Measurements from ENCODE around the gene LRRK1.

LRRK1 gene

DNA sequence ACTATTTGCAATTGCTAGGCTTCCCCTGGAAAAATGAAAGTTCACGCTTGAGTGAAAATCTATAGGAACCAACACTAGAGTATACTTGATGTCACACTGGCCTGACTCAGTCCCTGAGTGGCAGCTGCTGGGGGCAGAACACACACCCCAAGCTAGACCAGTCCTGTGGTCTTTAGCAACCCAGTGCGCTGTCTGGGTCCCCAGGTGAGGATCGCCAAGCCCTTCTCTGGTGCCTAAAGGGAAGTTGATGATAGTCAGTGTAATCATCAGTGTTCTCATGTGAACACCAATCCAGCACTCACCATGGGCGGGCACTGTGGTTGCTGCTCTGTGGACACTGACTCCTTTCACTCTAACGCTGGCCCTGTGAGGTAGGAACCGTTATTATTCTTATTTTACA is 28.3 kb upstream of the LRRK1 start:
- no peak for DNase-seq (ENCODE audit: low spot score)

DNA sequence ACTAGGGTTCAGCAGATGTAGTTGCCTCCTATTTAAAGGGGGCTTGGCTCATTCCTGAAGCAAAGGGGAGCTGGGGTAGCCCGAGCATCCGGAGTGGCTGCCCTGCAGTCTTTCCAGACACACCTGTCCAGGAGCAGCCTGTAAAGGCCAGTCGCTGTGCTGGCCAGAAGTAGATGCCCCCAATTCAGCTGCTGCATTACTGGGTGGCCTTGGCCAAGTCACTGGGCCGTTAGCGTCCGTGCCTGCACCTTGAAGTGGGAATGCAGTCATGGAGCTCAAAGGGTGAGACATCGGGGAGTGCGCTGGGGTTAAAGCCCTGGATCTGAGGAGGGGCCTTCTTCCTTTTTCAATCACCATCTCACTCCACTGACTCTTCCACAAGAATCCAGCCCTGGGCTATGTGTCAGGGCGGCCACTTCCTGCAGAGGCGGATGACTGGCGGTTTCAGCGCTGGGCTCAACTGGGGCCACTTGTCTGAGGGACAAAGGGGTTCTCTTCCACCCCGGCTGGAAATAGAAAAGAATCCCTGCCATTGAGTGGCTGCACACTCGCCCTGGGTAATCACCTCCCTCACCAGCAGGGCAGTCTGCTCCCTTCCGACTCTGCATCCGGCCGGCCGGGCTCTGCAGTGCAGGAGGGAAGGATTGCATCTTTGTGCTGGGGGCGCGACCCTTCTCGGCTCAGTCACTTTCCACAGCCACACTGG is 27.7 kb upstream of the LRRK1 start:
- no peak for DNase-seq (ENCODE audit: low spot score)

DNA sequence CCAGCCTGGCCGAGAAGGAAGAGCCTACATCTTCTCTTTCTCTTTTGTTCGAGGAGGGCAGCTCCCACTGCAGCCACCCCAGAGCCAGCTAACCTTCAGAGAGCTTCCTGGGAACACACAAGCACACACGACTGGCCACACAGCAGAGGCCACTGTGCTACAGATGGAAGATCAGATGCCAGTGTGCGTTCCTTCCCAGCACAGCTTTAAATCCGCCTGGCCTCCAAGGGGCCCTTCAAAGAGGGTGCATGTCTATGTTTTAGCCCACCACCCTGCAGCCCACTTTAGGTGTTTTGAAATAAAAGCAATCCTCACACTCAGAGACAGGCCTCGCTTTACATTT is 27.2 kb upstream of the LRRK1 start:
- DNase-seq (ENCODE audit: low spot score), result no peak

DNA sequence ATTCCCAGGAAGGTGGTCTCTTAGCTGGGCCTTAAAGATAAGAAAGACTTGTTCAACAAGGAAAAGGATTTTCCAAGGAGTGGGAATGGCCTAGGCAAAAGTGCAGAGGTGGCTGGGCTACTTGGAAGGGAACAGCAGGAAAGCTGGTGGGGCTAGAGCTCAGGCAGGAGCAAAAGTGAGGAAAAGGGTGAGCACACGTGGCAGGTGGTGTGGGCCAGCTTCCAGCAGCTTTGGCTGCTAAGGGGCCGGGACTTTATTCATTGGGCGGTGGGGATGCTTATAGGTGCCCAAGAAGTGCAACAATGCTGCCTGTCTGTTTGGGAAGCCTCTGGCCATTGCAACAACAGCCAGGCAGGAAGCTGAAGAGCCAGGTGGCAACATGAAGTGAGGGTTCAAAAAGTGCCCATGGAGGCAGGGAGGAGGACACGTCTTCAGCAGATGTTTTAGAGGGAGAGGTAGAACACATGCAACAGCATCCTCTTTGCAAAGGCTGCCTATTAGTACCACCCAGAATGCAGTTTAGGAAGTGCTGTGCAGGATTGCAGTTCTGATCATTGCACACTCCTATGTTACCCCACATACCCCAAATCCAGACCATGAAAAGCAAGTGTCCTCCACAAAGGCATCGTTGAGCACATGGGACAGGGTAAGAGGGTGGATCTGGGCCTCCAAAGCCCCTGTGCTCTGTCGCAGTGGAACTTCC is 25.7 kb upstream of the LRRK1 start:
- DNase-seq (ENCODE audit: low spot score), result no peak

DNA sequence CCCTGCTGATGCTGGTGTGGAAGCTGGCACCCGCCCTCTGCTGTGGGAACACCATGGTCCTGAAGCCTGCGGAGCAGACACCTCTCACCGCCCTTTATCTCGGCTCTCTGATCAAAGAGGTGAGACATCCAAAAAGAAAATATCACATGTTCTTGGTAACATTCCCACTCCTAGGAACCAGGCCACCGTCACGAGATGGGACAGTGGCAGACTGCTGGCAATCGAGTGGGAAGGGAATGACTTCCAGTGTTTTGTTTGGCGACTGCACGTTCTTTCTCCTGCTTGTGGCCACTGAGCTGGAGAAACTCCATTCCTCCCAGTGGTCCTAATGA is 25.2 kb upstream of the LRRK1 start:
- DNase-seq (ENCODE audit: low spot score), result no peak

DNA sequence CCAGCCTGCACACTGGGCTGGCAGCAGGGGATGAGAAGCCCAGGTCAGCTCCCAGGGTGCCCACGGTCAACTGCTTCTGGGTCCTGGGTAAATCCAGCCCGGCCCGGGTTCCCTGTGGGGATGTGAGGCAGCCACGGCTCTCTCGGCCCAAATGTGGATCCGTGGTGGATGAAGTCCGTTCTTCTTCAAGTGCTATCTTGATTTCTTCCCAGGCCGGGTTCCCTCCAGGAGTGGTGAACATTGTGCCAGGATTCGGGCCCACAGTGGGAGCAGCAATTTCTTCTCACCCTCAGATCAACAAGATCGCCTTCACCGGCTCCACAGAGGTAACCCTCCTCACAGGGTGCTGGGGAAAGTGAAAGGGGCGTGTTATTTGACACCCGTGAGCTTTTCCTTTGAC is 23.4 kb upstream of the LRRK1 start:
- DNase-seq (ENCODE audit: low spot score), result no peak

DNA sequence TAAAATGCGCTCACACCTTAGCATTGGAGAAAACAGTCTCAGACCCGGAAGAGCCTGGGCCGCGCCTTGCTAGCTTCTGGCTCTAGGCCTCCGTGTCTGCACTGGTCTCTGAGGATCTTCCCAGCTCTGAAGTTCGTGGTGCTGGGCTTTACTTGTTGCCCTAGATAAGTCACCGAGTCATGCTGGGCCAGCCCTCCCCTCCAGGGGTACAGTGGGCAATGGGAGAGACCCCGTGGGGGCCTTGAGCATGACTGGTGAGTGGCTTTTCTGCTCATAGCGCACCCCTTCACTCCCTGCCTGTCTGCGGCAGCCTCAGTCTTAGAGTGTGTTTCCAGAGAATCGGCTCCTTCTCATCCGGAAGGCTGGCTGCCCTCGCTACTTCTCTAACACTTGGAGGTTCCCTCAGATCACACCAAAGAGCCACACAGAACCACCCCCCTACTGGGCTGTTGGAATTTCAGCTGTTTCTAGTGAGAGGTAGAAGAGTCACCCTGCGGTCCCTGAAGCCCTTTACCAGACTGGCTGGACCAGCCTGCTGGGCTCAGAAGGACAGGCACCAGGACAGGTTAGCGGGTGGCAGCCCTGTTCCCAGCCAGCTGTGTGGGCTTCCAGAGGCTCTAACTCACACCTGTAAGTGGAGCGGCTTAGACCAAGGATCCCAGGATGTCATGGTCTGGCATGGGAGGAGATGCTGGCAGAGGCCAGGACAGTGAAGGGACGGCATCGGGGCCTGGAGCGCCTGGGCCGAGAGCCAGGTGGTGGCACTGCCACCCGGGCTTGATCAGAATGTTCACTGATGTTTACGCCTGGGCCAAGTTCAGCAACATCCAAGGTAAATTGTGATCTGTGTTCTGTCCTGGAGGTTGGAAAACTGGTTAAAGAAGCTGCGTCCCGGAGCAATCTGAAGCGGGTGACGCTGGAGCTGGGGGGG is 21.7 kb upstream of the LRRK1 start:
- no peak for DNase-seq (ENCODE audit: low spot score)

DNA sequence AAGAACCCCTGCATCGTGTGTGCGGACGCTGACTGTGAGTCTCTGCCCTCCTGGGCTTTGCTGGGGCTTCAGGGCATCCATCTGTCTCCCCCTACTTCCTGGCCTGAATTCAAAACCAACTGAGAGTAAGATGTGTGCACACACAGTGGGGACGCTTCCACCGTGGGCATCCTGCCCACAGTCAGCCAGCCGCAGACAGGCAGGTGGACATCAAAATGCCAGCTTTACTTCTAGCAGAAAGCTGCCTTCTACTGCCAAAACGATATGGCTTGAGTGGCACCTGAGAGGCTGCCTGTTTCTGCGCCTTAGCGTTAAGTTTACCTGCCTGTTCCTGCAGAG is 21.0 kb upstream of the LRRK1 start:
- DNase-seq (ENCODE audit: low spot score), result no peak

DNA sequence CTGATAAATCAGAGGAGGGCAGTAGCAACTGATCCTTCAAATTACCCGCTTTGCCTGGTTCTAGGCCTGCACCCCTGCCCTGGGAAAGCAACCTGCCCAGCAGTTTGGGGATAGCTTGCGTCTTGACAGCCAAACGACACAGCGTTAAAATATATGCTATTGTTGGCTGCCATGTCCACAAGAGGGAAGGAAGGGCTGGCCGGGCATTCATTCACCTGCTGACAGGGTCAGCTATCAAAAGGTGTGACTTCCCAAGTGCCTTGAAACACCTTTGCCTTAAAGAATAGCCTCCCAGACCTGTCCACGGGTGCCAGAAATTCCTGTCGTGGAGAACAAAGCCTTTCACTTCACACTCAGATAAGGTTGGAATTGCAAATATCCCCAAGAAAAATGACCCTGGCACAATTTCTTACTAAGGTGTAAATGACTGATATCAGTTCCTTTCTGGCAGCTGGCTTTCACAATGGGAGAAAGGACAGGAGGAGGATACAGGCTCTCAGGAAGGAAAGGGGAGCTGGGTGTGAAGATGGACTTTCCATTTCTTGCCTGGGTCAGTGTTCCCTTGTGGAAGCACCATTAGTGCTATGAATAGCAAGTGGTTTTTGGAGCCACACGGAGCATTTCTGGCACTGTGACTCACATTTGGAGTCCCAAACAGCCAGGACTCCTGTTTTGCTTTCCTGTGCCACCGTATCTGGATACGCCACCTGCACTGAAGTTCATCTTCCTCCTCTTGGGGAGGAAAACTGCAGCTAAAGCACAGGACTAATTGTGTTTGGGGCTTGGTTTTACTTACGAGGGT is 20.3 kb upstream of the LRRK1 start:
- no peak for DNase-seq (ENCODE audit: low spot score)

DNA sequence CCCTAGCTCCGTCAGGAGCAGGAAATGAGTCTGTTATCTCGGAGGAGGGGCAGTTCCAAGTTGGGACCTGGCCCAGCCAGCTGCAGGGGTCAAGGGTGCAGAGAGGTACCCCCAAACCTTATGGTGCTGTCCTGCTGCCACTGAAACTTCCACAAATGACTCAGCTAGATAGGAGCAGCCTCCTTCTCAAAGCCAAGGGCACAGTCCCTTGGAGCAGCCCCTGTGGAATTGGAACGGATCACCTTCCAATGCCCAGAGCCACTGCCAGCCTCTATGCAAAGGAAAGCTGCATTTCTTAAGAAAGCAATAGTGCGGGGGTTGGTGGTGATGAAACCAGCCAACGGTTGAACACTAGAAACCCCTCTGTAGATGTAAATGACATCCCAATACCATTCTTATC is 19.6 kb upstream of the LRRK1 start:
- DNase-seq (ENCODE audit: low spot score), result no peak

DNA sequence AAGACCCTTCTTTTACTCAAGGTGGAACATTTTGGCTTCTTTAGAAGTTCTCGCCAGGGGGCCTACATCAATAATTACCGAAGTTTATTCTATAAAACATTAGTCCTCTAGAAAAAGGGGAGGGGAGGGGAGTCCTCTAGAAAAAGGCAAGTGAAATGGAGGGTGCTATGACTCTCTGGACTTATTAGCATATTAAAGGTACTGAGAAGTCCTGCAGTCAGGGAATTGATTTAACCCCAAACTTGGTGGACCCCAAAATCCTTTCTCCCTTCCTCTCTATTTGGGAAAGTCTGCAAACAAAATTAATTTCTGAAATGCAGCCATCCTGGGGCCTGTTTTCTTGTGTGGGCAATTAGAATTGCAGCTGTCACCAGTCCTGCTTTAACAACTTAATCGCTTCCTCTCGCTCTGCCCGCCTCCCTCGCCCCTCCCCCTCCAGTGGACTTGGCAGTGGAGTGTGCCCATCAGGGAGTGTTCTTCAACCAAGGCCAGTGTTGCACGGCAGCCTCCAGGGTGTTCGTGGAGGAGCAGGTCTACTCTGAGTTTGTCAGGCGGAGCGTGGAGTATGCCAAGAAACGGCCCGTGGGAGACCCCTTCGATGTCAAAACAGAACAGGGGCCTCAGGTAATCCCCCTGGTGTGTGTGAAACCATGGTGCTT is 18.9 kb upstream of the LRRK1 start:
- DNase-seq (ENCODE audit: low spot score), result no peak

DNA sequence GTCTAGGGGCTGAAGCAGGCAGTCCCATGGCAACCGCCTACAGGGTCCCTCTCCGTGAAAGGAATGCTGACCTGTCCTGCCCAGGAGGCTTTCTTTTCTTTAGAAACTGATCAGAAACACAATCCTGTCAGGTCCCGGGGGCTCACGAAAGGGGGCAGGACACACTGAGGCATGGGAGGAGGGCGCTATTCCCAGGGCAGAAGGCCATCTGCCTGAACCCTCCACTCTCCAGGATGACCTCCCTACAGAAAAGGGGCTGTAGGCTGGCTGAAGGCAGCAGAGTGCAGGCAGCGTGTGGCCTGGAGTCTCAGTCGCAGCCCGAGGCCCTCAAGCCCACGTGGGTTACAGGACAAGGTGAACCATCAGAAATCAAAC is 18.4 kb upstream of the LRRK1 start:
- no peak for DNase-seq (ENCODE audit: low spot score)

DNA sequence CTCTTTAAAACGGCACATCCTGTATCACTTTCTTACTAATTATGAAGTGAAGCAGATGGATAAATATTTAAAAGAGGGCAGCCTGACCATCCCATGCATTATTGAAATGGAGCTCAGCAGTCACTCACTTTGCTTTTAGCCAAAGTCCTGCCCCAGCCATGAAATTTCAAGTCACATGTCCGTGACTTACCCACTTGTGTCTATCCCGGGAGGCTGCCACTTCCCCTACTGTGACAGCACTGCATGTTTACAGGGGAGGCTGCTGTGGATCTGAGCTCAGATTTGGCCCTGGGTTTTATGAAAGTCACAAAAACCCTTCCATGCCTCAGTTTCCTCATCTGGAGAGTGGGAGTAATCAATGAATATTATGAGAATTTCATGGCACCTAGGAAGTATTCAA is 17.9 kb upstream of the LRRK1 start:
- DNase-seq (ENCODE audit: low spot score), result no peak

DNA sequence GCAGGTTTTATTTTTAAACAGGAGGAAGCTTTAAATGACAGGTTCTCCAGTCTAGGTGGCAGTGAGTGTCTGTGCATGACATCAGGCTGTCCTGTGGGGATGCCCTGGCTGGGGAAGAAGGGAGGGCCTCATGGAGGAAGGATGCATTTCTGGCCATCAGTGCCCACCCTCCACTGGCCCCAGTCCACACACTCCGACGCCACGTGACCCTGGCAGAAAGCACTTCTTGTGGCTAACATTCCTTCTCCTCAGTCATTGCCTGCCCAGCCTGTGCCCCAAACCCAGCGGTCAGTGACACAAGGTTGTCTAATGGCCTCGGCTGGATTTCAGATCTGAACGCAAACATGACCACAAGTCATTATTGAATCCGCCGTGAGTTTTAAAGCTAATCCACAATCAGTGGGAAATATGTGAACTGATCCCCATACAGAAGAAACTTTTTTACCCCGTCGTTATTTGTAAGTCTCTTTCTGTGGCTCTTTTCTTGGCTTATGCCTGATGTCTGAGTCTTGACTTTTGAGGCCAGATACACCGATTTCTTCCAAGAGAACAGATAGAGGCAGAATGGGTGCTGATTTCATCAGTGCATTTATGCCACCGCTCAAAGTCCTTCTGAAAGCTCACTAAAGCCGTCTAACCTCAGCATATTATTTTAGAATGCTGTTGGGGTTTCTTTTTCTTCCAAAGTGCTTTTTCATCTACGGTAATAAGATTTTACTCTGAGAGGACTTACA is 17.3 kb upstream of the LRRK1 start:
- DNase-seq (ENCODE audit: low spot score), result no peak

DNA sequence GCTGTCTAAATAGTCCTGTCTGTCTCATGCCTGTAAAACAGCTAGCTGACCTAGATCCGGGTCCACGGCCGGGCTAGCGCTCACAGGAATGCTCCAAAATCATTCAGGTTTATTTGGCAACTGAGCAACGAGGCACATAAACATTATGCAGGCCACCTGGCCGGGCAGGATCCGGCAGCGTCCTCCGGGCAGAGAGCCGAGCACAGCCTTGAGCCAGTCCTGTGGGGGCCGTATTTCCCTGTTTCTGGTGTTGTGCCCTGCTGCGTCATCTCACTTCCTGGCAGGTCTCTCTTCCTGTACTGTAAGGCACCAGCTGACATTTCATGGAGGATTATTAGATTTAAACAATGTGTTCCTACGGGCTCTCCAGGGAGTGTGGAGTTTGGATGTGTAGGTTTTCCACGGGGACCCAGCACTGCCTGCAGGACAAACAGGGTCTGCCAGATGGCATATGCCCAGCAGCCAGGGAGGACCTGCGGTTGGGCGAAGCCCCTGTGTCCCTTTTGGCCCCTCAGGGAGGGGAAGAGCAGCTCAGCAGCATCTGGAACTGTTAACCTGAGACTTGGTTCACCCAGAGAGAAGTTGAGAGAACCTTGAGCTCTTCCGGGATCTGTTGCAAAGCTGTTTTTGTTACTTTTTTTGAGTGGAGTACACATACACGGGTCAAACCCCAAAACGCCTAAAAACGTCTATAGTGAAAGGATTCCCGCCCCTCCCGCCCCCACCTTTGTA is 16.6 kb upstream of the LRRK1 start:
- DNase-seq (ENCODE audit: low spot score), result no peak

DNA sequence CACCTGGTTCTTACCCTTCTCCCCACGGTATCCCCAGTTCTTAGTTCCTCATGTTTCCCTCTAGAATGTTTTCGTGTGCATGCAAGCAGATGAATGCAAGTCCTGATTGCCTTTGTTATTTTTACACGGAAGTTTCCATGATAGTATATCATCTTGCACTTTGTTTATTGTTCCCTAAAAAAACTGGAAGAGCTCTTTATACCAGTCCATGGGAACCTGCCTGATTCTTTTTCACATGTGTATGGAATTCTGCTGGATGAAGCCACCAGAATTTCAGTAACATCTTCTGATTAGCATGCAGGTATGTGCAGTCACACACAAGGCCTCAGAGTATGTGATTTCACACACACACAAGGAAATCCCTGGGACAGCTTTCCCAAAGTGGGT is 16.0 kb upstream of the LRRK1 start:
- DNase-seq (ENCODE audit: low spot score), result no peak

DNA sequence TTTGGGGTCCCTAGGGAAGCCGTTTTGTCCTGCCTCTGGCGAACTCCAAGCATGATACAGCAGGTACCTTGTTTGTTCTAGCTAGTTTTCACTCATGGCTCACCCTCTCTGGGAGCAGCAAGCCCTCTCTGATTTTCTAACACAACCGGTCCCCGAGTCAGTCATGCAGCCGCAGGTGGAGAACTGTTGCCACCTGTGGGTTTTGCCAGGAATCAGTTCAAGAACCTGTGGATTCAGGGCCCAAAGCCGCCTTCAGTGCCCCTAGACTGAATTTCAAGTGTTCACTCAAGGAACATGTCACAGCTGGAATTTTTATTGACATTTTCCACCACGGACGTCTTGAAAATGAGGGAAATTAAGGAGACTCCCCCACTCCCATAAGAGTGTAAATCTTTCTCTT is 13.3 kb upstream of the LRRK1 start:
- DNase-seq (ENCODE audit: low spot score), result no peak

DNA sequence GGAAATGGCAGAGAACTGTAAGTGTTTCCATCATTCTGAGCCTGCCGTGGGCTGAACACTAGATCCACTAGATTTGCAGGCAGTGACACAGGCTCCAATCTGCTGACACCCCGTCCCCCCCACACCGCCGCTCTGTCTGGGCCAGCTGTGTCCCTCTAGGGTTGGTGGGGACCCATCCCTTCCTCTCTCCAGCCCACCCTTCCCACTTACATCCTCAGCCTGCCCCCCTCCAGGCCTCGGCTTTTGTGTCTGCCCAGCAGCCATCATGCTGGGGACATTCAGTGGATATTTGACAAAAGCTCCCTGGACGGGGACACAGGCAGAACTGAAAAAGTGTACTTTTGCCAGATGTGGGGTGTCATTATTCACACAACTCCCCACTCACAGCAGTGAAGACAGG is 10.7 kb upstream of the LRRK1 start:
- no peak for DNase-seq (ENCODE audit: low spot score)

DNA sequence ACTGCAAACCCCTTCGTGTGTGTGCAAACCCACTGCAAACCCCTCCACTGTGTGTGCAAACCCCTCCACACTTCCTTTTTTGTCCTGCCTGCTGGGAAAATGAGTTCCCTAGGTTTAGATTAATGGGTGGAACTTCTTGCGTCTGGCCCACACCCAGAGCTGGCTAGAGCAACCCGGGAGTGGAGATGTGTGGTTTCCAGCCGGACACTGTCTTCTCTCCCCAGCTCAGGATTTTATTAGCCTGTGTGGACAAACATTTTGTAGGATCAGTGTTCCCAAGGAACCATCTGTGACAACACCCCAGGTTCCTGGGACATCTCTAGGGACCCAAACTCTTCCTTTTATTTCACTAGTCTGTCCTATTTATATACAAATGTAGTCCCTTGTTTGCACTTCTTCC is 9.6 kb upstream of the LRRK1 start:
- no peak for DNase-seq (ENCODE audit: low spot score)
